ENCODE data around the gene FRMD4A.

FRMD4A gene

GRCh38 chr10:13707156-13707881 is 623.4 kb downstream of the FRMD4A start:
- FAIRE-seq: no peak

GRCh38 chr10:13706604-13707003 is 624.1 kb downstream of the FRMD4A start:
- FAIRE-seq: no peak

GRCh38 chr10:13706175-13706574 is 624.5 kb downstream of the FRMD4A start:
- FAIRE-seq: no peak

GRCh38 chr10:13705526-13706174 is 625.1 kb downstream of the FRMD4A start:
- FAIRE-seq: no peak

- no peak for FAIRE-seq
These were observed 625.8 kb downstream of the FRMD4A start for GRCh38 chr10:13704964-13705363.

GRCh38 chr10:13703997-13704536 is 626.7 kb downstream of the FRMD4A start:
- no peak for FAIRE-seq

- no peak for FAIRE-seq
These were observed 627.5 kb downstream of the FRMD4A start for GRCh38 chr10:13703101-13703818.

- FAIRE-seq: no peak
These were observed 629.4 kb downstream of the FRMD4A start for GRCh38 chr10:13701157-13701919.

GRCh38 chr10:13700473-13701144 is 630.1 kb downstream of the FRMD4A start:
- FAIRE-seq: no peak

GRCh38 chr10:13699216-13699615 is 631.5 kb downstream of the FRMD4A start:
- FAIRE-seq: no peak

GRCh38 chr10:13698217-13698616 is 632.5 kb downstream of the FRMD4A start:
- no peak for FAIRE-seq

GRCh38 chr10:13696071-13696470 is 634.7 kb downstream of the FRMD4A start:
- FAIRE-seq: no peak

GRCh38 chr10:13695588-13695987 is 635.1 kb downstream of the FRMD4A start:
- no peak for FAIRE-seq

- FAIRE-seq: no peak
These were observed 636.7 kb downstream of the FRMD4A start for GRCh38 chr10:13693783-13694700.

- FAIRE-seq: no peak
These were observed 640.4 kb downstream of the FRMD4A start for GRCh38 chr10:13690281-13690825.

- no peak for FAIRE-seq
These were observed 644.4 kb downstream of the FRMD4A start for GRCh38 chr10:13686331-13686752.

- no peak for FAIRE-seq
These were observed 644.8 kb downstream of the FRMD4A start for GRCh38 chr10:13685885-13686284.

- no peak for FAIRE-seq
These were observed 645.8 kb downstream of the FRMD4A start for GRCh38 chr10:13684806-13685482.

GRCh38 chr10:13684252-13684791 is 646.4 kb downstream of the FRMD4A start:
- no peak for FAIRE-seq

GRCh38 chr10:13683017-13683416 is 647.7 kb downstream of the FRMD4A start:
- no peak for FAIRE-seq
